Transverse colon (tissue), 4 donors: ENCODE data around the gene YIPF1. TPM values are rescaled to one million over a fixed set of nuclear protein-coding genes. Genes with fewer than 3 reads are reported as not detected.

Experiments
- DNase-seq: peaks from one replicate; pipeline ENCODE4 v3.0.0-alpha.2; 2019
- H3K27ac ChIP-seq, 4 donors: fragments of 200-600 bp; sonication (generic); 2 replicates each; pipeline ENCODE4 v1.5.1; 2016 to 2018; ENCODE audit warnings: inconsistent platforms in 4 of 4
- H3K27me3 ChIP-seq: fragments of 200-600 bp; sonication (generic); 2 replicates; pipeline ENCODE4 v1.5.1; 2017; ENCODE audit warnings: inconsistent platforms
- H3K36me3 ChIP-seq, 4 donors: fragments of 200-600 bp; sonication (generic); 2 replicates each; pipeline ENCODE4 v1.5.1; 2017 to 2019; ENCODE audit warnings: inconsistent platforms in 4 of 4
- H3K4me1 ChIP-seq, 4 donors: fragments of 200-600 bp; sonication (generic); 2 replicates each; pipeline ENCODE4 v1.5.1; 2017 to 2020; ENCODE audit warnings: inconsistent platforms in 4 of 4
- H3K4me3 ChIP-seq, 4 donors: fragments of 200-600 bp; sonication (generic); 1 replicate in 1 of 4; 2 replicates in 3 of 4; pipeline versions ENCODE4 v1.5.1 to v1.6.1; 2017 to 2019; ENCODE audit warnings: inconsistent platforms in 4 of 4
- H3K9me3 ChIP-seq, 2 donors: fragments of 200-600 bp; sonication (generic); 2 replicates each; pipeline ENCODE4 v1.5.1; 2017 to 2019; ENCODE audit warnings: inconsistent platforms in 2 of 2
- CTCF ChIP-seq, 5 experiments: fragments of 200-600 bp in 3 of 5; fragments of 450-650 bp in 2 of 5; sonication (generic) in 3 of 5; IDR thresholded peaks; 1 replicate in 2 of 5; 2 replicates in 3 of 5; pipeline ENCODE4 v1.5.1; 2016 to 2017; ENCODE audit warnings: antibody characterized with exemption in 5 of 5, inconsistent platforms in 3 of 5, mild to moderate bottlenecking in 2 of 5, moderate library complexity in 1 of 5
- EP300 ChIP-seq: sonication (generic); formaldehyde crosslinking; IDR thresholded peaks from one replicate; pipeline ENCODE4 v1.6.1; 2017; ENCODE audit warnings: antibody characterized with exemption, low read depth
- POLR2A ChIP-seq: fragments of 450-650 bp; IDR thresholded peaks from one replicate; pipeline ENCODE4 v1.6.1; 2016; ENCODE audit warnings: antibody characterized with exemption, mild to moderate bottlenecking, moderate library complexity
- POLR2AphosphoS5 ChIP-seq, 3 donors: sonication (generic); formaldehyde crosslinking; IDR thresholded peaks; one replicate each; pipeline ENCODE4 v1.6.1; 2016; ENCODE audit warnings: antibody characterized with exemption in 3 of 3
- WGBS, 2 donors: methylation state at CpG; one replicate each; pipeline ENCODE4 v1.1.5; 2018; ENCODE audit warnings: low coverage in 1 of 2; 5-methylcytosine and 5-hydroxymethylcytosine counted together
- in situ Hi-C, 4 donors: fragments of 200-750 bp; cut with MboI; loops; one replicate each; pipeline versions ENCODE4 v1.15.0 to v1.15.1; 2017; ENCODE audit warnings: low sequenced_read_pairs in 3 of 4, low pct_ligation_motif_present in 1 of 4, low pct_unique_long_range_greater_than_20kb in 1 of 4
- intact Hi-C: fragments of 100-400 bp; cut with DNase I; formaldehyde crosslinking; loops from one replicate; pipeline ENCODE4 v1.15.1; 2023; ENCODE audit warnings: low total_unique reads
- small RNA-seq, 4 donors: library from RNA; depleted of rRNA; stranded (forward); fragments of <200 nt; gene quantifications; one replicate each; pipeline ENCODE3, GENCODE V24; 2016
- total RNA-seq, 4 donors: library from RNA; depleted of rRNA; stranded (reverse); fragments of >200 nt; gene quantifications; one replicate each; pipeline ENCODE4 v1.1.0, GENCODE V29; 2016

The YIPF1 gene
- total RNA-seq, 4 donors from 2014 or later, result 10.1 to 24.6 (median 17.4) TPM

GRCh38 chr1:53810007-53810406 lies 79.6 kb downstream of the YIPF1 start:
- H3K9me3 ChIP-seq, result no peaks in the 10 kb centered on the region
- WGBS, 2 donors, result 96 to 100% methylated on average over 5 of the region's 5 CpGs
- no peak overlapping the region for H3K4me3 ChIP-seq
- no peaks in the 10 kb centered on the region for H3K4me1 ChIP-seq
- H3K36me3 ChIP-seq, result peaks cover 0 to 9% (median 2%) of the 10 kb centered on the region in 4 donors
- no peak overlapping the region for H3K27ac ChIP-seq
- no peaks in the 10 kb centered on the region for H3K27me3 ChIP-seq
- intact Hi-C loops, result no loop called here
- DNase-seq, result no peak
- in situ Hi-C loops, result no loop called here
- no peak for TF ChIP-seq POLR2A
- TF ChIP-seq EP300, result no peak
- no peak for TF ChIP-seq POLR2AphosphoS5 (IDR thresholded peaks at IDR 0.05)
- no peak for TF ChIP-seq CTCF (IDR thresholded peaks at IDR 0.05)

GRCh38 chr1:53807916-53808315 lies 81.7 kb downstream of the YIPF1 start:
- 72 to 81% methylated on average over 4 to 5 of the region's 5 CpGs for WGBS, 2 donors
- no peak overlapping the region for H3K27ac ChIP-seq
- H3K4me3 ChIP-seq, result no peak overlapping the region
- H3K36me3 ChIP-seq, result peaks cover 0 to 9% (median 3%) of the 10 kb centered on the region in 4 donors
- TF ChIP-seq CTCF (IDR thresholded peaks at IDR 0.05), result no peak
- TF ChIP-seq EP300, result no peak
- TF ChIP-seq POLR2AphosphoS5 (IDR thresholded peaks at IDR 0.05), result no peak
- TF ChIP-seq POLR2A, result no peak
- intact Hi-C loops (no loop called here), in situ Hi-C loops (no loop called here)
- no peaks in the 10 kb centered on the region for H3K4me1 ChIP-seq
- no peaks in the 10 kb centered on the region for H3K27me3 ChIP-seq
- H3K9me3 ChIP-seq, result no peaks in the 10 kb centered on the region
- no peak for DNase-seq

- DNase-seq, result no peak
- H3K4me1 ChIP-seq, result no peaks in the 10 kb centered on the region
- H3K36me3 ChIP-seq, result peaks cover 0 to 5% (median 2%) of the 10 kb centered on the region in 4 donors
- TF ChIP-seq POLR2AphosphoS5 (IDR thresholded peaks at IDR 0.05) (no peak), CTCF (IDR thresholded peaks at IDR 0.05) (no peak), POLR2A (no peak), EP300 (no peak)
- H3K9me3 ChIP-seq, result no peaks in the 10 kb centered on the region
- H3K4me3 ChIP-seq, result no peak overlapping the region
- intact Hi-C loops, result no loop called here
- whole genome bisulfite sequencing, 2 donors, result 93 to 95% methylated on average over 3 of the region's 3 CpGs
- no peaks in the 10 kb centered on the region for H3K27me3 ChIP-seq
- in situ Hi-C loops, result no loop called here
- no peak overlapping the region for H3K27ac ChIP-seq
Measured at GRCh38 chr1:53804791-53805505, 84.6 kb downstream of the YIPF1 start.

GRCh38 chr1:53804181-53804580 lies 85.4 kb downstream of the YIPF1 start:
- Histone ChIP-seq H3K27ac (no peak overlapping the region), H3K36me3 (peaks cover 0 to 5% (median 2%) of the 10 kb centered on the region in 4 donors), H3K27me3 (no peaks in the 10 kb centered on the region), H3K4me1 (no peaks in the 10 kb centered on the region), H3K9me3 (no peaks in the 10 kb centered on the region), H3K4me3 (no peak overlapping the region)
- WGBS, 2 donors, result 98 to 100% methylated on average over 3 to 7 of the region's 7 CpGs
- no peak for DNase-seq
- intact Hi-C loops (no loop called here), in situ Hi-C loops (no loop called here)
- no peak for TF ChIP-seq POLR2AphosphoS5 (IDR thresholded peaks at IDR 0.05)

Small RNAs within 50 kb of the gene (small RNA-seq; reads per million reads assigned to genes)
- 0 reads per million in 4 donors for gene AL049745.1

Other genes starting within 250 kb of the YIPF1 start
- under 1 TPM in 3 of 4 donors, not detected in 1; 0.16 to 0.75 (median 0.27) TPM for gene GLIS1, start 150.6 kb downstream of the YIPF1 start, total RNA-seq
- 10 to 100 TPM in 2 of 4 donors, 1 to 10 TPM in 2; 1.1 to 11.1 (median 8.0) TPM for gene NDC1, start 51.5 kb downstream of the YIPF1 start, total RNA-seq
- gene DIO1, start 4.4 kb upstream of the YIPF1 start, total RNA-seq, result not detected
- gene IFT25, start 55.9 kb upstream of the YIPF1 start, total RNA-seq, result 10 to 100 TPM in 3 of 4 donors, 1 to 10 TPM in 1; 4.2 to 22.5 (median 12.9) TPM
- 10 to 100 TPM in 3 of 4 donors, 1 to 10 TPM in 1; 4.4 to 24.7 (median 17.5) TPM for gene LRRC42, start 56.6 kb upstream of the YIPF1 start, total RNA-seq
- gene LDLRAD1, start 128.4 kb upstream of the YIPF1 start, total RNA-seq, result not detected
- 100 to 1,000 TPM in 3 of 4 donors, 10 to 100 TPM in 1; 71.6 to 858 (median 226) TPM for gene TMEM59, start 163.4 kb upstream of the YIPF1 start, total RNA-seq
- 1 to 10 TPM; 1.4 to 7.1 (median 5.7) TPM for gene TCEANC2, start 163.8 kb upstream of the YIPF1 start, total RNA-seq